Hepatocyte (in vitro differentiated cells): Measurements from ENCODE around the gene SLC6A2. TPM values are rescaled to one million over a fixed set of nuclear protein-coding genes. Genes with fewer than 3 reads are reported as not detected.

ENCODE experiments used
- DNase-seq: peaks from one replicate; pipeline ENCODE4 v3.0.0-alpha.2; 2016; ENCODE audit warnings: low spot score
- H2AFZ ChIP-seq: fragments of 200-600 bp; sonication (generic); 2 replicates; pipeline ENCODE4 v1.6.0; 2016; ENCODE audit warnings: antibody characterized with exemption, mild to moderate bottlenecking
- H3K27ac ChIP-seq: fragments of 200-600 bp; sonication (generic); 2 replicates; pipeline ENCODE4 v1.5.1; 2016; ENCODE audit warnings: mild to moderate bottlenecking
- H3K27me3 ChIP-seq: fragments of 200-600 bp; sonication (generic); 2 replicates; pipeline ENCODE4 v1.6.1; 2016
- H3K36me3 ChIP-seq: fragments of 200-600 bp; sonication (generic); replicated peaks from 2 replicates; pipeline ENCODE4 v1.5.1; 2016; ENCODE audit warnings: low read depth; ENCODE audit not compliant: insufficient read depth
- H3K4me1 ChIP-seq: fragments of 200-600 bp; sonication (generic); 2 replicates; pipeline ENCODE4 v1.5.1; 2016; ENCODE audit warnings: mild to moderate bottlenecking, moderate library complexity; ENCODE audit not compliant: insufficient read depth
- H3K4me2 ChIP-seq: fragments of 200-600 bp; sonication (generic); 2 replicates; pipeline ENCODE4 v1.6.0; 2016
- H3K4me3 ChIP-seq: fragments of 200-600 bp; sonication (generic); 2 replicates; pipeline ENCODE4 v1.5.1; 2016; ENCODE audit warnings: mild to moderate bottlenecking
- H3K79me2 ChIP-seq: fragments of 200-600 bp; sonication (generic); 2 replicates; pipeline ENCODE4 v1.6.0; 2017; ENCODE audit warnings: mild to moderate bottlenecking
- H3K9me2 ChIP-seq: fragments of 200-600 bp; sonication (generic); replicated peaks from 2 replicates; pipeline ENCODE4 v1.6.0; 2017; ENCODE audit warnings: mild to moderate bottlenecking; ENCODE audit not compliant: insufficient read depth
- H3K9me3 ChIP-seq: fragments of 200-600 bp; sonication (generic); 2 replicates; pipeline ENCODE4 v1.5.1; 2016; ENCODE audit warnings: low read depth, mild to moderate bottlenecking
- H4K20me1 ChIP-seq: fragments of 200-600 bp; sonication (generic); 2 replicates; pipeline ENCODE4 v1.6.0; 2016; ENCODE audit warnings: mild to moderate bottlenecking; ENCODE audit not compliant: insufficient read depth, poor library complexity, severe bottlenecking
- EZH2 ChIP-seq: fragments of 200-600 bp; sonication (generic); IDR thresholded peaks from 2 replicates; pipeline ENCODE4 v1.6.1; 2016; ENCODE audit warnings: antibody characterized with exemption, mild to moderate bottlenecking, borderline replicate concordance
- EZH2phosphoT487 ChIP-seq: fragments of 200-600 bp; sonication (generic); IDR thresholded peaks from one replicate; pipeline ENCODE4 v1.6.1; 2018; ENCODE audit warnings: antibody characterized with exemption, mild to moderate bottlenecking, low read depth, moderate library complexity; ENCODE audit not compliant: unreplicated experiment, severe bottlenecking
- WGBS: methylation state at CpG from one replicate; pipeline ENCODE4 v1.1.6; 2016; ENCODE audit warnings: low lambda C conversion rate; ENCODE audit errors: missing lambda C conversion rate; 5-methylcytosine and 5-hydroxymethylcytosine counted together
- polyA plus RNA-seq: library from polyadenylated mRNA; unstranded; fragments of >200 nt; fragmentation: Nextera tagmentation; extraction: Ambion mirVana; gene quantifications from 2 replicates; pipeline ENCODE4 v1.2.1, GENCODE V29; 2016
- total RNA-seq: library from RNA; depleted of rRNA; stranded (reverse); fragments of >200 nt; gene quantifications from 2 replicates; pipeline ENCODE4 v1.2.3, GENCODE V29; 2014
- TF ChIP-seq, protein P1 (sequence below): fragments of 200-600 bp; sonication (generic); IDR thresholded peaks from 2 replicates; pipeline ENCODE4 v1.5.1; 2016; ENCODE audit warnings: antibody characterized with exemption, mild to moderate bottlenecking; ENCODE audit not compliant: poor library complexity

Gene SLC6A2
- total and polyA plus RNA-seq, 2 experiments from 2014 or later: 0.20 to 0.28 TPM

DNA sequence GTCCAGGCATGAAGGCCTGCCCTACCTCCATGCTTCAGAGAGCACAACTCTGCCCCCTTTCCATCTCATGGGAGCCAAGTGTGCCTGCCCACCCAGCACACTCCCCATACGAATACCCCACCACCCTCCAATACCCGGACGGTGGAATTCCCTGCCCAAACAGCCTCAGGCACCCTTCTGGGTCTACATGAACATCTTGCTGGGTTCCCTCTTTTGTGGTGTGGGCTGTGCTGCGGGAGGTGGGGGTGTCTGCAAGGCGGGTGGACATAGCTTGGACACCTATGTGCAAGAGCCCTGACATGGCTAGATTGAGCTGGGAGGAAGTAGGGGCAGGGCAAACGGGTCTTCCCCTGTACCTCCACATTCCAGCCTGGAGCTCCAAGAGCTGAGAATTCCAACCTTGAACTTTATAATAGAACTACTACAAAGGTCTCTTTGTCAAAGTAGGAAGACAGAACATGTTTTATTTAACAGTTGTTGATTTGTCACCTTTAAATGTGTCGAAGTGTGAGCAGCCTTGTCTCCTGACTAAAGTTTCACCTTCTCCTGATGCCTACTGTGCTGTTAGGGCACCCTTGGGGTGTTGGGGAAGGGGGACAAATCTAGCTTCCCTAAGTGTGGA, 9.1 kb downstream of the SLC6A2 start:
- no peak overlapping the region for H3K27ac ChIP-seq
- no peak for TF ChIP-seq EZH2
- TF ChIP-seq, protein P1, sequence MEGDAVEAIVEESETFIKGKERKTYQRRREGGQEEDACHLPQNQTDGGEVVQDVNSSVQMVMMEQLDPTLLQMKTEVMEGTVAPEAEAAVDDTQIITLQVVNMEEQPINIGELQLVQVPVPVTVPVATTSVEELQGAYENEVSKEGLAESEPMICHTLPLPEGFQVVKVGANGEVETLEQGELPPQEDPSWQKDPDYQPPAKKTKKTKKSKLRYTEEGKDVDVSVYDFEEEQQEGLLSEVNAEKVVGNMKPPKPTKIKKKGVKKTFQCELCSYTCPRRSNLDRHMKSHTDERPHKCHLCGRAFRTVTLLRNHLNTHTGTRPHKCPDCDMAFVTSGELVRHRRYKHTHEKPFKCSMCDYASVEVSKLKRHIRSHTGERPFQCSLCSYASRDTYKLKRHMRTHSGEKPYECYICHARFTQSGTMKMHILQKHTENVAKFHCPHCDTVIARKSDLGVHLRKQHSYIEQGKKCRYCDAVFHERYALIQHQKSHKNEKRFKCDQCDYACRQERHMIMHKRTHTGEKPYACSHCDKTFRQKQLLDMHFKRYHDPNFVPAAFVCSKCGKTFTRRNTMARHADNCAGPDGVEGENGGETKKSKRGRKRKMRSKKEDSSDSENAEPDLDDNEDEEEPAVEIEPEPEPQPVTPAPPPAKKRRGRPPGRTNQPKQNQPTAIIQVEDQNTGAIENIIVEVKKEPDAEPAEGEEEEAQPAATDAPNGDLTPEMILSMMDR: no peak
- TF ChIP-seq EZH2phosphoT487: no peak
- DNase-seq: no peak
- H4K20me1 ChIP-seq: no peaks in the 10 kb centered on the region
- no peaks in the 10 kb centered on the region for H3K79me2 ChIP-seq
- no peaks in the 10 kb centered on the region for H3K36me3 ChIP-seq
- H3K9me2 ChIP-seq: no peaks in the 10 kb centered on the region
- no peak overlapping the region for H3K4me3 ChIP-seq
- H3K9me3 ChIP-seq: no peaks in the 10 kb centered on the region
- H2AFZ ChIP-seq: no peak overlapping the region
- WGBS: 90% methylated on average over 7 of the region's 7 CpGs
- H3K4me2 ChIP-seq: no peak overlapping the region
- peaks cover 16% of the 10 kb centered on the region for H3K4me1 ChIP-seq
- peaks cover 3% of the 10 kb centered on the region for H3K27me3 ChIP-seq

DNA sequence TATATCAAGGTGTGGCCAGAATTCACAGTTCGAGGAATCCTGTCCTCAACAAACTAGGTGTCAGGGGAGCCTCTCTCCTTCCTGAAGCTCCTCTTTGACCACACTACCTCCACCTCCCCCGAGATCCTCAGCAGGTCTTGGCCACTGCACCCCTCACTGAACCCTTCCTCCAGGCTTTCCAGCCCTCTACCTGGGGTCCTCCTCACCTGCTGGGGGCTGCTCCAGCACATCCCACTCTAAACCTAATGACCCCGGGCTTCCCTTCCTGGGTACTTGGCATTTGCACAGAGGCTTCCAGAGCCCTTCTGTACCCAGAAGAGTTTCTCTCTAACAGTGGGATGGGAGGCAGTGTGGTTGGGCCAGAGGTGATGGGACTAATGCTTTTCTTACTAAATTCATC, 9.7 kb downstream of the SLC6A2 start:
- no peaks in the 10 kb centered on the region for H4K20me1 ChIP-seq
- H3K4me1 ChIP-seq: peaks cover 16% of the 10 kb centered on the region
- no peaks in the 10 kb centered on the region for H3K9me2 ChIP-seq
- H3K27me3 ChIP-seq: no peaks in the 10 kb centered on the region
- H3K4me2 ChIP-seq: no peak overlapping the region
- no peaks in the 10 kb centered on the region for H3K36me3 ChIP-seq
- H3K79me2 ChIP-seq: no peaks in the 10 kb centered on the region
- no peak overlapping the region for H3K4me3 ChIP-seq
- H3K27ac ChIP-seq: no peak overlapping the region
- DNase-seq: no peak
- 76% methylated on average over 3 of the region's 3 CpGs for WGBS
- TF ChIP-seq, protein P1: no peak
- no peak for TF ChIP-seq EZH2phosphoT487
- no peak for TF ChIP-seq EZH2
- no peak overlapping the region for H2AFZ ChIP-seq
- no peaks in the 10 kb centered on the region for H3K9me3 ChIP-seq

DNA sequence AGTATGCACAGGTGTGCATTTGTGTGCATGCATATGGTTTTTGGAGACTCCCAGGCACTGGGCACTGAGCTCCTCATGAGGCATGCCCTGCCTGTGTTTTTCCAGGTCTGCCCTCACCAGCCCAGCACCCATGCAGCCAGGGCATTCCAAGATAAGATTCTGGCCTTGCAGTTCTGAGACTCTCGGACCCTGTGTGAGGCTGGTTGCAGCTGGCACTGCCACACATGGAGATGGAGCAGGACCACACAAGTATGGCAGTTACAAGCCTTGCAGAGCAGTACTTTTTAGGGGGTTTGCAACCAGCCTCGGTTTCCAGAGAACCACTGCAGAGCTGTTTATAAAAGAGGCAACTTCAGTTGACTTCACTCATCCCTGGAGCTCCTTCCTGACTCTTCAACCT, 10.2 kb downstream of the SLC6A2 start:
- H3K79me2 ChIP-seq: no peaks in the 10 kb centered on the region
- H4K20me1 ChIP-seq: no peaks in the 10 kb centered on the region
- H2AFZ ChIP-seq: no peak overlapping the region
- peaks cover 16% of the 10 kb centered on the region for H3K4me1 ChIP-seq
- H3K27ac ChIP-seq: no peak overlapping the region
- H3K4me3 ChIP-seq: no peak overlapping the region
- no peaks in the 10 kb centered on the region for H3K9me3 ChIP-seq
- no peak for TF ChIP-seq EZH2
- TF ChIP-seq, protein P1: no peak
- TF ChIP-seq EZH2phosphoT487: no peak
- DNase-seq: no peak
- WGBS: 89% methylated on average over 2 of the region's 2 CpGs
- no peaks in the 10 kb centered on the region for H3K9me2 ChIP-seq
- no peak overlapping the region for H3K4me2 ChIP-seq
- no peaks in the 10 kb centered on the region for H3K36me3 ChIP-seq
- no peaks in the 10 kb centered on the region for H3K27me3 ChIP-seq

DNA sequence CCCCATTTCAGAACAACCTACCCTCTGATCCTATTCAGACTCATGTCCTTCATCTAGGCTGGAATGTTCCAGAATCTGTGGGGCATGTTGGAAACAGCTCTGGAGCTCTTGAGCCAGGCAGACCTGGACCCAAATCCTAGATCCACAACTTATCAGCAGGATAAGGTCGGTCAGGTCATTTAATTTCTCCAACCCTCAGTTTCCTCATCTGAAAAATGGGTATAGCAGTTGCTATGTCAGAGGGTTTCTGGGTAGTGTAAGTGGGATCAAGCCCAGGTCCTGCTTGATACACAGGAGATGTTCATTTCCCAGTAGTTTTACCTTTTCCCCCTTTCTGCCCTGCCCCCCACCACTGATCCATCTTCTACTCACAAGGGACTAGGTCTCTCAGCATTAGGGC, 12.0 kb downstream of the SLC6A2 start:
- no peaks in the 10 kb centered on the region for H3K9me3 ChIP-seq
- H3K4me1 ChIP-seq: peaks cover 4% of the 10 kb centered on the region
- no peaks in the 10 kb centered on the region for H4K20me1 ChIP-seq
- H3K27ac ChIP-seq: no peak overlapping the region
- H3K4me2 ChIP-seq: no peak overlapping the region
- 95% methylated on average over 1 of the region's 1 CpG for WGBS
- no peaks in the 10 kb centered on the region for H3K36me3 ChIP-seq
- DNase-seq: no peak
- H2AFZ ChIP-seq: no peak overlapping the region
- no peak overlapping the region for H3K4me3 ChIP-seq
- no peaks in the 10 kb centered on the region for H3K27me3 ChIP-seq
- TF ChIP-seq EZH2phosphoT487: no peak
- no peak for TF ChIP-seq EZH2
- TF ChIP-seq, protein P1: no peak
- no peaks in the 10 kb centered on the region for H3K9me2 ChIP-seq
- H3K79me2 ChIP-seq: no peaks in the 10 kb centered on the region
